ENCODE measurements around the gene GMPR.
"Not testable (repeated sequence)": the region's sequence is repeated elsewhere in the genome, so short reads cannot be mapped to it uniquely, and the experiment has no call there.

GMPR gene

GRCh38 chr6:16269442-16270070 lies 31.2 kb downstream of the GMPR start:
- in situ Hi-C loops (cut with MboI; ENCODE audit: low sequenced_read_pairs) = not testable (repeated sequence)

DNA sequence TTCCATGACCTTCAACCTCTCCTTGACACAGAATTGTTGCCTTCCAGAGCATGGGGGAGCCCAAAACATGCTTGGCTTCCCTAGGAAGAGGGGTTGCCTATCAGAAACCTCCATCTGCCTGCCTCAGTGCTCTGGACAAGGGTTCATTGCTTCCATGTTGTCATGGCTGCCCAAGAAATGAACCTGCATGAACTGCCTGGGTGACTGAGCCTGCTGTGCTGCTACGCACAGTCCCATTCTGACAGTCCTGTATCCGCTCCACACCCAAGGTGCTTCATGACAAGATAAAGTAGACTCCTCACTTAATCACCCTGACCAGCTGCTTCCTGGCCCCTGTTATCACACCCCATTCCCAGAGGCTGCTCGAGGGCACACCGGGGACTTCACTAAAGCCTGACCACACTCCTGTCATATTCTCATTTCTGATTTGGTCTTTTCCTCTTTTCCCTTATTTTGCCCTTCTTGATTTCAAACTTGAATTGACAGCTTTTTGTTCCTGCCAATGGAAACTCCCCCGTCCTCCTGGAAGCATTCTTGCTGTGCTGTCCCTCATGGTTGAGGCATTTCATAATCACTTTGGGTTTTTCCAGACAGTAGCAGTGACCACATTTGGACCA lies 31.9 kb downstream of the GMPR start:
- in situ Hi-C loops (cut with MboI; ENCODE audit: low sequenced_read_pairs) = no loop called here

- in situ Hi-C loops (cut with MboI; ENCODE audit: low sequenced_read_pairs) = no loop called here
Measured at GRCh38 chr6:16271428-16271827, 33.0 kb downstream of the GMPR start.

GRCh38 chr6:16272201-16272600 lies 33.8 kb downstream of the GMPR start:
- in situ Hi-C loops (cut with MboI; ENCODE audit: low sequenced_read_pairs) = no loop called here

- in situ Hi-C loops (cut with MboI; ENCODE audit: low sequenced_read_pairs) = no loop called here
Measured at GRCh38 chr6:16273256-16273655, 34.9 kb downstream of the GMPR start.

DNA sequence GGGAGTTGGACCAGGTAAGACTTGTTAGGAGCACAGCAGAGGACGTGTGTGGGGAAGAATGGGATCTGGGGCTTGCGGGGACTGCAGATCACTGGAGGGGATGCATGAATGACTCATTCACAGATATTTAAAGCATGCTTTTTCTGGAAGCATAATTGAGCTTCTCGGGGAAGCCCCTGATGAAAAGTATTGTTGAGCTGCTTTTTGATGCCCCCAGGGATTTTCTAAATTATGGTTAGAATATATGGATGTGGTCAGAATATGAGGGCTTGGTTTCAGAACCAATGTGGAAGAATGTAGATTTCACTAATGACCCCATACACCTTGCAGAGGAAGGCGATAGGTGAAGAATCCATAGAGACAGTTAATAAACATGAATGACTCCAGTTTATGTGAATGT lies 36.1 kb downstream of the GMPR start:
- in situ Hi-C loops (cut with MboI; ENCODE audit: low sequenced_read_pairs) = no loop called here

DNA sequence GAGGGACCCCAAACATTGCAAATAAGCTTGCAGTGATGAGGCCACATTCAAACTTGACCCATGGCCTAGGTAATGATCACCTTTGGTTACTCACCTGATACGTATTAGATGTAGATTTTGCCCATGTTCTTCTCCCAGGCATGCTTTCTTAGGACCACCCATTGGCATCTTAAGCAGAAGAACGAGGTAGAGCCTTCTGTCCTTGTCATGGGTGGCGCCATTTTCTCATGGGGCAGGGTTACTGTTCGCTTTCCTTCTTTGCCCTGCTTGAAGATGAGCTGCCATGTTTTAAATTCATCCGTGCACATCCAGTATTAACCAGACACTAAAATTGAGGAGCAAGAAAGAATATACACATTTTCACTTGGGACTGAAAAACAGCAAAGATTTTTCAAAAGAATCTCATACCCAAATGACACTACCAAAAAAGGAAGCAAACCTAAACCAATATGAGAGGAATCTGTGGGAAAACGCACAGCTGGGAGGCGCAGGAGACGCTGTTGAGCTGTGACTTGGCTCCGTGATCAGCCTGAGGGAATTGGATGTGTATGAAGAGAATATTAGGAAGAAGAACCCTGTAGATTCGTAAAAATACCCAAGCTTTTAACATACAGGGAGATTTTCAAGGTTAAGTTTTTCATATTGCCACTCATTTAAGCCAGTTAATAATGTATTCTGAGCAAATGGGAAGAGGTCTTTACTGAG lies 36.6 kb downstream of the GMPR start:
- in situ Hi-C loops (cut with MboI; ENCODE audit: low sequenced_read_pairs) = no loop called here

DNA sequence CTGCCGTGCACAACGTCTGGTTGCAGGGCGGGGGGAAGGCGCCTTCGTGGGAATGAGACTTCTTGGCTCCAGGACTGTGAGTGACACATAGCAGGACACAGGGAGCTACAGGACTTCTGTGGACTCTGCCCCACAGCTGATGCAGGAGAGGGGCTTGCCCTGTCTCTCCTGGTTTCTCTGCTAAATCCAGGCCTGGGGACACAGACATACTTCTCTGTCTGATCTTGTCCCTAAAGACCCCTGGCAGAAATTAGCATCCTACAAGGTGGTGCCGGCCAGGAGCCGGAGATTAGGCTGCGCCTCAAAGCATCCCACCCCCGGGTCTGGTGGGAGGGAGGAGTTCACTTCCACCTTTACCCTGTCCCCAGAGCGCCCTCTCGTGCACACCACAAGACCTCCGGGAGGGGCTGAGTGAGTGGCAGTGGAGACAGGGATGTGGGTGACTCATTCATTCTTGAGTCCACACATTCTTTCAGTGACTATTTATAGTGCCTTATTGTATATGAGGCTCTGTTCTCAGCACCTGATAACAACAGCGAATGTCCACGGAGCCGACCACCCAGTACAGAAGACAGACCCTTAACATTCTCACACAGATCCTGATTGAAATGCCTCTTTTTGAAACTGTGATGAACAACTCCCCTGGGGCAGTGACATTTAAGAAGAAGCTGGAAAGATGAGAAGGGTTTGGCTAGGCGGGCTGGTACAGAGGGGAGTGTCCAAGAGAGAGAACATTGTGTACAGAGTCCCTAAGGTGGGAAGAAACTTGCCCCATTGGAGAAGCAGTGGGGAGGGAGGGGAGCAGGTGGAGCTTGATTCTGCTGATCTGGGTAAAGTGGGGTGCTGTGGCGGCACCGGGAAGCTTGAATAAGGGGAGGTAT lies 39.0 kb downstream of the GMPR start:
- in situ Hi-C loops (cut with MboI; ENCODE audit: low sequenced_read_pairs) = no loop called here

GRCh38 chr6:16278048-16278724 lies 39.8 kb downstream of the GMPR start:
- in situ Hi-C loops (cut with MboI; ENCODE audit: low sequenced_read_pairs) = no loop called here

DNA sequence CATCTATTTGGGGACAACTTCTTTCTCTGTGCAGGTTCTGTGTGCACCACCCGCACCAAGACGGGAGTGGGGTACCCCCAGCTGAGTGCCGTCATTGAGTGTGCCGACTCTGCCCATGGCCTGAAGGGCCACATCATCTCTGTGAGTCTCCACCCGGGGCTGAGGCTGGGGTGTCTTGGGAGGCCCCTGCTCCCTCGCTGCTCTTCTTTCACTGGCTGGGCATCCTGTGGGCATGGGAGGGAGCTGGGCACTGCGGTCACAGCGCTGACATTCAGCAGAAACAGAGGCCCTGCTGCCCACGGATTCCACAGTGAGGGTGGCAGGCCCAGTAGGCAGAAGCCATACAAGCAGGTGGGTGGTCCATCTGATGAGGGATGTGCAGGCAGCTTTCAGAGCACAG lies 40.4 kb downstream of the GMPR start:
- in situ Hi-C loops (cut with MboI; ENCODE audit: low sequenced_read_pairs) = no loop called here

DNA sequence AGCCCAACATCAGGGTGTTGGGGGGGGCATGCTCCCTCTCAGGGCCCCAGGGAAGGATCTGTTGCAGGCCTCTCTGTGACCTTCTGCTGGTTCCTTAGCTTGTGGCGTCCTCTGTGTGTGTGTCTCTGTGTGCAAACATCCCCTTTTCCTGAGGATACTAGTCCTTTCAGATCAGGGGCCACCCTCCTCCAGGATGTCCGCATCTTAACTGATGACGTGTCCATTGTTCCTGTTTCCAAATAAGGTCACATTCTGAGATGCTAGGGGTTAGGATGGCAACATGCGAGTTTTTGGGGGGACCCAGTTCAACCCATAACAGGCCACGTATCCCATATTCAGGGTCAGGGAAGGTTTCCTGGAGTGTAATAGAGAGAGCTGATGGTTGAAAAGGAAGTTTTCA lies 40.9 kb downstream of the GMPR start:
- in situ Hi-C loops (cut with MboI; ENCODE audit: low sequenced_read_pairs) = no loop called here

DNA sequence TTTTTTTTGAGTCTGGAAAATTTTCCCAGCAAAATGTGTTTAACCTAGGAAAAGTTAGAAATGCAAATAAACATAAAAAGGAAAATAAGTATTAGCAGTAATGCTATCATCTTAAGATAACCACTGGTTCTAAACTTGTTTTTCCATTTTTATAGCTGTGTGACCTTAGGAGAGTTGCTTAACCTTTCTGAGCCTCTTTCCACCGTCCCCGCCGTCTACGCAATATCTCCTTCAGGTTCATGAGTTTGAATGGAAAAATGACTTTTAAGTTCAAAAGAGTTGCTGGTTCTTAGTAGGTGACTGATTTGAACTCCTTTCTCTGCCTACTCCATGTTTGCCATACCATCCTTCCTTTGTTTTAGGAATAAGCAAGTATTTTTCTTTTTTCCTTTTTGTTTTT lies 44.0 kb downstream of the GMPR start:
- in situ Hi-C loops (cut with MboI; ENCODE audit: low sequenced_read_pairs) = no loop called here

DNA sequence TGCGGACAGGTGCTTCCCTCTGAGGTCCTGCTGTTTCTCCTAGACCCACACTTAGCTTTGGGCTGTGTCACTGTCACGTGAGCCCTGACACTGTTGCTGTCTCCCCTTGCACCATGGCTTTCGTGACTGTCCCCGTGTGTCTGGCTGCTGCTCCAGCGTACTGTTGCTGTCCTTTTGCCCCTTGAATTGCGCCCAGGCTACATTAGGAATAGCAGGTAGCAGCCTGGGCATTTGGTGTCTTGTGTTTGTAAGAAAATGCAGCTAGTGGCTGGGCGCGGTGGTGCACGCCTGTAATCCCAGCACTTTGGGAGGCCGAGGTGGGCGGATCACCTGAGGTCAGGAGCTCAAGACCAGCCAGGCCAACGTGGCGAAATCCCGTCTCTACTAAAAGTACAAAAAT lies 46.1 kb downstream of the GMPR start:
- in situ Hi-C loops (cut with MboI; ENCODE audit: low sequenced_read_pairs) = no loop called here

DNA sequence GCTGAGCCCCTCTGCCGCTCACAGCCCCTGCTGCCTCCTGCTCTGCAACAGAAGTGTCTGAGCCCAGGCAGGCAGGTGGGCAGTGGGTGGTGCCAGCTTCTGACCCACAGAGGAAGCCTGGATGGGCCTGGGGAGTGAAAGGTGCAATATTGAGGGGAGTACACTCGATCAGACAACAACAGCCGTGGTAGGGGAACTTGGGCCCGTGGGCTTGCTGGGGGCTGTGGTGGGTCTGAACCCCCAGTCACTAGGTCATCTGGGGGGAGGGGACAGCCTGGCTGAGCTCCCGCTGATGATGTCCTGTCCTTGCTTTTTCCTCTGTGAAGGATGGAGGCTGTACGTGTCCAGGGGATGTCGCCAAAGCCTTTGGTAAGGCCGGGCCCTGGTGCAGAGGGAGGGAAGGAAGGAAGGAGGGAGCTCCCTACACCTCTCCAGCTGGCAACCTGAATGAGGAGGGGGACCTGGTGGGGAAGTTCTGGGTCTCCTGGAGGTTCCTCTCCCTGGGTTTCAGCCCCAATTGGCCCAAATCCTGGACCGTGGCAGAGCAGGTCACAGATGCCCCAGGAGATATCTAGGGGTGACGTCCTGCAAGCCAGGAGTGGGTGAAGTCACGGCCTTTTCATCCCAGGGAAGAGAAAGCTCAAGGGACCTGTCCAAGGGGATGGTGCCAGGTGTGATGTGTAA lies 47.2 kb downstream of the GMPR start:
- in situ Hi-C loops (cut with MboI; ENCODE audit: low sequenced_read_pairs) = no loop called here

DNA sequence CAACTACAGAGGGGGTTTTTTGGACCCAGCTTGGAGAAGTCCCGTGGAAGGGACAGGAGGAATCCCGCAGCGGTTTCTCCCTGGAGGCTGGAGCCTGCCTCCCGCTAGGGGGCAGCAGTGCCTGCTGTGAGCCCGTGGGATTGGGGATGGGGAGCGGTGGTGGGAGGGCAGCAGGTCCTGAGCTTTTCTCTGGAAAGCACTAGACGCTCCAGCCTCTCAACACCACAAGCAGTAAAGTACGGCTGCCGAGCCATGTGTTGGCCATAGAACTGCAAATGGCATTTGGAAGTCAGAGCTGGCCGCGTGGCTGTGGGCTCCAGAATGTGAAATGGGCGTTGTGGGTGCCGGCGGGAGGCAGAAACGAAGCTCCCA lies 47.8 kb downstream of the GMPR start:
- in situ Hi-C loops (cut with MboI; ENCODE audit: low sequenced_read_pairs) = no loop called here

DNA sequence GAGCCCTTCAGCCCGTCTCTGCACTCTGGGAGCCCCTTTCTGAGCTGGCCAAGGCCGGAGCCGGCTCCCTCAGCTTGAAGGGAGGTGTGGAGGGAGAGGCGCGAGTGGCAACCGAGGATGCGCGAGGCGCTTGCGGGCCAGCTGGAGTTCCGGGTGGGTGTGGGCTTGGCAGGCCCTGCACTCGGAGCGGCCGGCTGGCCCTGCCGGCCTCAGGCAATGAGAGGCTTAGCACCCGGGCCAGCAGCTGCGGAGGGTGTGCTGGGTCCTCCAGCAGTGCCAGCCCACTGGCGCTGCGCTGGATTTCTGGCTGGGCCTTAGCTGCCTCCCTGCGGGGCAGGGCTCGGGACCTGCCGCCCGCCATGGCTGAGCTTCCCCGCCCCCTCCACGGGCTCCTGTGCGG lies 49.8 kb downstream of the GMPR start:
- in situ Hi-C loops (cut with MboI; ENCODE audit: low sequenced_read_pairs) = no loop called here

- in situ Hi-C loops (cut with MboI; ENCODE audit: low sequenced_read_pairs) = no loop called here
Measured at GRCh38 chr6:16291739-16292138, 53.4 kb downstream of the GMPR start.

- in situ Hi-C loops (cut with MboI; ENCODE audit: low sequenced_read_pairs) = no loop called here
Measured at GRCh38 chr6:16292432-16292831, 54.0 kb downstream of the GMPR start.

- in situ Hi-C loops (cut with MboI; ENCODE audit: low sequenced_read_pairs) = no loop called here
Measured at GRCh38 chr6:16292942-16293341, 54.6 kb downstream of the GMPR start.

GRCh38 chr6:16294371-16294770 lies 56.0 kb downstream of the GMPR start:
- in situ Hi-C loops (cut with MboI; ENCODE audit: low sequenced_read_pairs) = no loop called here
